HepG2 (cell line): ENCODE results near the gene SUPT6H. TPM values are rescaled to one million over a fixed set of nuclear protein-coding genes. Genes with fewer than 3 reads are reported as not detected.
A peak's percentile ranks its signal among the peaks of the same experiment; 100 is the strongest.

Experiments used
- ATAC-seq: fragments of 200-7000 bp; cut with Tn5 transposase; 3 replicates; pipeline ENCODE4 v1.9.1; 2020; ENCODE audit warnings: mild to moderate bottlenecking, moderate library complexity
- Bru-seq: library from RNA; stranded (reverse); fragments of 400-500 nt; gene quantifications from one replicate; lab custom pipeline; 2021; lab: Mats Ljungman, UMichigan
- BruChase-seq, 2 experiments: library from RNA; stranded (reverse); fragments of 400-500 nt; gene quantifications; one replicate each; lab custom pipeline; 2021; lab: Mats Ljungman, UMichigan
- BruUV-seq: library from RNA; stranded (reverse); fragments of 400-500 nt; replicated peaks from 2 replicates; lab custom pipeline; 2021; lab: Mats Ljungman, UMichigan
- CTCF ChIA-PET: fragments of 300-600 bp; formaldehyde crosslinking; extraction: SDS; loops from one replicate; lab custom pipeline; 2021; ENCODE audit warnings: low total read pairs, inconsistent platforms, low intra/inter-chr PET ratio; lab: Yijun Ruan, JAX
- POLR2A ChIA-PET: fragments of 350-600 bp; sonication (Branson Sonifier 250); formaldehyde crosslinking; loops from one replicate; lab custom pipeline; 2020; ENCODE audit warnings: antibody characterized with exemption, inconsistent platforms; lab: Yijun Ruan, JAX
- DNase-seq: peaks from one replicate; pipeline ENCODE4 v3.0.0-alpha.2; 2015; ENCODE audit warnings: low spot score
- FAIRE-seq: peaks from 3 replicates; lab custom pipeline; 2011; peaks lifted over from hg19 to GRCh38; lab: Jason Lieb, UNC
- H2AFZ ChIP-seq: one replicate; pipeline ENCODE4 v1.6.1; 2011; ENCODE audit warnings: low read length, inconsistent platforms
- H3K27ac ChIP-seq: fragments of 300-600 bp; 3 replicates; pipeline ENCODE4 v1.8.0; 2011; ENCODE audit warnings: mixed run types, mild to moderate bottlenecking, mixed read lengths, low read length, inconsistent platforms; ENCODE audit not compliant: insufficient read depth; ENCODE audit errors: extremely low read length
- H3K27me3 ChIP-seq, 2 experiments: fragments of 200-600 bp in 1 of 2; 2 replicates in 1 of 2; 3 replicates in 1 of 2; pipeline versions ENCODE4 v1.6.0 to v1.8.0; 2011; ENCODE audit warnings: low read length in 2 of 2, mild to moderate bottlenecking in 2 of 2, moderate library complexity in 2 of 2, inconsistent platforms in 1 of 2; ENCODE audit not compliant: insufficient read depth in 2 of 2, control insufficient read depth in 1 of 2
- H3K36me3 ChIP-seq, 2 experiments: fragments of 200-600 bp in 1 of 2; replicated peaks in 1 of 2; 2 replicates in 1 of 2; 3 replicates in 1 of 2; pipeline versions ENCODE4 v1.5.1 to v1.8.0; 2011; ENCODE audit warnings: low read length in 2 of 2, inconsistent platforms in 1 of 2; ENCODE audit not compliant: insufficient read depth in 2 of 2, control insufficient read depth in 1 of 2
- H3K4me1 ChIP-seq: 2 replicates; pipeline ENCODE4 v1.5.1; 2012; ENCODE audit warnings: low read length, inconsistent platforms; ENCODE audit not compliant: insufficient read depth
- H3K4me2 ChIP-seq: 2 replicates; pipeline ENCODE4 v1.6.0; 2011; ENCODE audit warnings: low read depth, low read length, inconsistent platforms
- H3K4me3 ChIP-seq, 3 experiments: fragments of 200-600 bp in 1 of 3; sonication (generic), shearing (Covaris generic) in 1 of 3; replicated peaks in 1 of 3; 2 replicates each; pipeline ENCODE4 v1.5.1; 2011 to 2016; ENCODE audit warnings: low read length in 3 of 3, inconsistent platforms in 2 of 3, low read depth in 2 of 3, mild to moderate bottlenecking in 2 of 3, control low read depth in 1 of 3, mixed read lengths in 1 of 3; ENCODE audit not compliant: insufficient read depth in 1 of 3
- H3K79me2 ChIP-seq: one replicate; pipeline ENCODE4 v1.6.1; 2011; ENCODE audit warnings: low read length, inconsistent platforms; ENCODE audit not compliant: insufficient read depth
- H3K9ac ChIP-seq: 2 replicates; pipeline ENCODE4 v1.6.0; 2011; ENCODE audit warnings: mild to moderate bottlenecking, low read depth, low read length, inconsistent platforms; ENCODE audit not compliant: insufficient read depth
- H3K9me3 ChIP-seq: 2 replicates; pipeline ENCODE4 v1.5.1; 2012; ENCODE audit warnings: mild to moderate bottlenecking, low read length
- H4K20me1 ChIP-seq: 2 replicates; pipeline ENCODE4 v1.6.0; 2011; ENCODE audit warnings: inconsistent platforms, mild to moderate bottlenecking, low read length, moderate library complexity; ENCODE audit not compliant: insufficient read depth
- CCDC6 ChIP-seq: sonication (generic); formaldehyde crosslinking; IDR thresholded peaks from 2 replicates; pipeline ENCODE4 v1.8.1; 2022; ENCODE audit warnings: mild to moderate bottlenecking, missing genetic modification reagents, moderate library complexity
- FOXA1 ChIP-seq, 2 experiments: fragments of 450-650 bp in 1 of 2; sonication (generic) in 1 of 2; formaldehyde crosslinking in 1 of 2; IDR thresholded peaks; 2 replicates each; pipeline versions ENCODE4 v1.4.0 to v1.6.1; 2016 to 2020; ENCODE audit warnings: missing genetic modification reagents in 1 of 2
- NFE2L2 ChIP-seq: fragments of 150-350 bp; IDR thresholded peaks from 2 replicates; pipeline ENCODE4 v1.6.1; 2014; ENCODE audit warnings: low read length
- NR2C2 ChIP-seq: sonication (generic); formaldehyde crosslinking; IDR thresholded peaks from 2 replicates; pipeline ENCODE4 v1.4.0; 2020; ENCODE audit warnings: missing genetic modification reagents, mild to moderate bottlenecking, moderate library complexity, borderline replicate concordance
- PRMT3 ChIP-seq: sonication (generic); formaldehyde crosslinking; IDR thresholded peaks from 2 replicates; pipeline ENCODE4 v1.8.1; 2022; ENCODE audit warnings: low read depth, mild to moderate bottlenecking, moderate library complexity, missing genetic modification reagents, borderline replicate concordance
- U2AF2 ChIP-seq: fragments of 200-400 bp; formaldehyde crosslinking; IDR thresholded peaks from 2 replicates; pipeline ENCODE4 v1.6.1; 2017; ENCODE audit warnings: low read depth, mild to moderate bottlenecking, low read length
- ZBTB21 ChIP-seq: sonication (generic); formaldehyde crosslinking; IDR thresholded peaks from 2 replicates; pipeline ENCODE4 v1.4.0; 2020; ENCODE audit warnings: missing genetic modification reagents
- ZNF644 ChIP-seq: IDR thresholded peaks from 2 replicates; pipeline ENCODE4 v1.6.1; 2016; ENCODE audit warnings: low read depth
- ZNF839 ChIP-seq: sonication (generic); formaldehyde crosslinking; IDR thresholded peaks from 2 replicates; pipeline ENCODE4 v1.4.0; 2020; ENCODE audit warnings: missing genetic modification reagents, mild to moderate bottlenecking, borderline replicate concordance
- WGBS: methylation state at CpG from one replicate; pipeline ENCODE4 v1.1.6; 2017; ENCODE audit warnings: low lambda C conversion rate; 5-methylcytosine and 5-hydroxymethylcytosine counted together
- in situ Hi-C: cut with HindIII; loops from 2 replicates; pipeline ENCODE4 v1.10.0; 2017; ENCODE audit warnings: low pct_unique_long_range_greater_than_20kb; ENCODE audit not compliant: extremely low pct_ligation_motif_present
- intact Hi-C: fragments of 100-400 bp; cut with micrococcal nuclease; formaldehyde crosslinking; loops from one replicate; pipeline ENCODE4 v1.10.0; 2022; ENCODE audit not compliant: unreplicated experiment
- long read RNA-seq, 2 experiments: library from RNA in 1 of 2; library from polyadenylated mRNA in 1 of 2; stranded (forward) in 1 of 2; unstranded in 1 of 2; transcript quantifications; one replicate each; pipeline ENCODE4 v2.0.0, GENCODE V29; 2019 to 2022
- polyA minus RNA-seq, 3 experiments: library from RNA; depleted of rRNA, polyadenylated mRNA; stranded (reverse); fragments of >200 nt; gene quantifications; 2 replicates each; pipeline ENCODE4 v1.2.3, GENCODE V29; 2011; ENCODE audit warnings: low replicate concordance in 1 of 3
- polyA plus RNA-seq, 8 experiments: library from polyadenylated mRNA; depleted of rRNA in 3 of 8; stranded (reverse) in 7 of 8; unstranded in 1 of 8; fragments of >200 nt; fragmentation: Illumina TruSeq in 4 of 8; extraction: Trizol in 4 of 8; gene quantifications; 2 replicates each; pipeline versions ENCODE4 v1.2.1 to v1.2.3, GENCODE V29; 2011 to 2016; ENCODE audit warnings: low read depth in 4 of 8, missing spikeins in 1 of 8, mixed read lengths in 1 of 8; ENCODE audit not compliant: insufficient read depth in 1 of 8
- total RNA-seq, 5 experiments: library from RNA; depleted of rRNA; stranded (reverse); fragments of >200 nt; fragmentation: Illumina TruSeq; extraction: Trizol; gene quantifications; 2 replicates each; pipeline ENCODE4 v1.2.3, GENCODE V29; 2016; ENCODE audit warnings: low read depth in 1 of 5
- TF ChIP-seq, protein P1 (sequence below): sonication (generic); formaldehyde crosslinking; conservative IDR thresholded peaks from 2 replicates; pipeline ENCODE4 v1.4.0; 2020; ENCODE audit warnings: missing genetic modification reagents
- TF ChIP-seq, protein P2 (sequence below): sonication (generic); formaldehyde crosslinking; IDR thresholded peaks from 2 replicates; pipeline ENCODE4 v1.5.0; 2020; ENCODE audit warnings: missing genetic modification reagents, mild to moderate bottlenecking, borderline replicate concordance
- TF ChIP-seq, protein P3 (sequence below): sonication (generic); formaldehyde crosslinking; IDR thresholded peaks from 2 replicates; pipeline ENCODE4 v1.5.0; 2020; ENCODE audit warnings: mild to moderate bottlenecking, low read depth, missing genetic modification reagents, borderline replicate concordance

Gene SUPT6H
- 39.9 TPM in 2 replicates for total RNA-seq (2016; rRNA removed; fragmentation: Illumina TruSeq; extraction: Trizol)
- 11.6 and 12.4 TPM in 2 replicates for total RNA-seq (2016; cell fraction: cytosol; rRNA removed; fragmentation: Illumina TruSeq; extraction: Trizol; ENCODE audit: low read depth)
- 35.6 and 40.5 TPM in 2 replicates for total RNA-seq (2016; cell fraction: insoluble cytoplasmic fraction; rRNA removed; fragmentation: Illumina TruSeq; extraction: Trizol)
- total RNA-seq (2016; cell fraction: membrane; rRNA removed; fragmentation: Illumina TruSeq; extraction: Trizol): 14.0 and 14.2 TPM in 2 replicates
- 44.5 and 52.4 TPM in 2 replicates for total RNA-seq (2016; cell fraction: nucleus; rRNA removed; fragmentation: Illumina TruSeq; extraction: Trizol)
- 32.7 and 38.0 TPM in 2 replicates for polyA plus RNA-seq (2011; rRNA removed)
- polyA plus RNA-seq (2011; cell fraction: cytosol; rRNA removed): 15.3 and 15.7 TPM in 2 replicates
- polyA plus RNA-seq (2011; cell fraction: nucleus; rRNA removed): 43.4 and 50.4 TPM in 2 replicates
- 37.9 and 44.2 TPM in 2 replicates for polyA plus RNA-seq (2012)
- polyA plus RNA-seq (2016; cell fraction: cytosol; fragmentation: Illumina TruSeq; extraction: Trizol; ENCODE audit: low read depth): 1.8 and 2.1 TPM in 2 replicates
- 25.9 and 35.1 TPM in 2 replicates for polyA plus RNA-seq (2016; cell fraction: insoluble cytoplasmic fraction; fragmentation: Illumina TruSeq; extraction: Trizol; ENCODE audit: low read depth)
- polyA plus RNA-seq (2016; cell fraction: membrane; fragmentation: Illumina TruSeq; extraction: Trizol; ENCODE audit: low read depth): 3.2 and 4.2 TPM in 2 replicates
- polyA plus RNA-seq (2016; cell fraction: nucleus; fragmentation: Illumina TruSeq; extraction: Trizol; ENCODE audit: insufficient read depth, low read depth): 83.1 and 98.8 TPM in 2 replicates
- polyA minus RNA-seq (2011; rRNA and poly(A)+ RNA removed; ENCODE audit: low replicate concordance): 95.5 and 107 TPM in 2 replicates
- 25.8 and 29.5 TPM in 2 replicates for polyA minus RNA-seq (2011; cell fraction: cytosol; rRNA and poly(A)+ RNA removed)
- polyA minus RNA-seq (2011; cell fraction: nucleus; rRNA and poly(A)+ RNA removed): 70.4 and 73.5 TPM in 2 replicates
- Bru-seq, nascent RNA: percentile 89 among the genes with signal in this experiment
- BruChase-seq, experiment 1, labeled RNA remaining after a 6-hour chase: percentile 96 among the genes with signal in this experiment
- BruChase-seq, experiment 2, labeled RNA remaining after a 2-hour chase: percentile 93 among the genes with signal in this experiment
- long read RNA-seq, experiment 1, full-length matches to known transcripts: 2 of 20 reads
- long read RNA-seq, experiment 1, partial matches to known transcripts: 15 of 20 reads
- long read RNA-seq, experiment 1, other reads (novel, unspliced or antisense): 3 of 20 reads
- long read RNA-seq, experiment 2, partial matches to known transcripts: 140 of 174 reads
- long read RNA-seq, experiment 2, other reads (novel, unspliced or antisense): 33 of 174 reads

DNA sequence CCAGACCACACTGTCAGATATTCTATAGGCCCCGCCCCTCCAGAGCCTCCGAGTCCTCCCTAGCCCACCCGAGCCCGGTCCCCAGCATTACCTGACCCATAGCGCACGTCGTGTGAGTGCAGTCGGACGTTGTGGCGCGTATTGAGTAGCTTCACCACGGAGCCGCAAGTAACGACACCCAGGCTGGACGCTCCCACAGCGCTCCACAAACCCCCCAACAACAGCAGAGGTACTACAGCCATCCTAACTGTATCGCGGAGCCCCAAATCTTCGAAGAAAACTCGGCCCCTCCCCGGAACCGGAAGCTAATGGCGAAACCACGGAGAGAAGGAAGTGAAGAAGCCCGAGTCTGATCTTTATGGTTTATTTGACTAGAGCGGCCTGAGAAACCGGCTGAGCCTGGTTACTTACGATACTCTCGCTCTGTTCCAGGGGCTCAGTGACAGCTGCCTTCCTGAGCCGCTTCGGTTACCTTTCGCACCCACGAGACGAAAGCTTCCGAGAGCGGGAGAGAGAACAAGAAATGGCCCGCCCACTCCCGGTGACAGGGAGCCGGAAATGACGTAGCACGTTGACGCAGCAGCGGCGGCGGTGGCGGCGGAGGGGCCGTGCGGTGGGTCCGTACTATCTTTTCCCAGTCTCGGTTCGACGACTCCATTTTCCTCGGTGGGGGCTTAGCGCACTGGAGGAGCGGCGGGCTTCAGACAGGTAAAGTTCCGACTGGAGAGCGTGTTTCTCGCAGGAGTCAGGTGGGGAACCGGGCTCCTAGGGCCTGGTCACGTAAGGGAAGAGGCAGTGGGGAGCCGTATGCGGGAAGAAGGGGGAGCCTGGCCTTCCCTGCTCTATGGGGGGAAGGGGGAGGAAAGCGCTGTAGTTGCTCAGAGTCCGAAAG, at the start of gene SUPT6H, which contains the start of gene SDF2:
SUPT6H (plus strand) TSS at position 571 of the 892 bp plus-strand sequence. CDS start 11,197 bp downstream, outside the sequence.
SDF2 (minus strand) TSS at position 272 of the 892 bp plus-strand sequence; CDS start at position 242, 30 bp downstream.
- BruUV-seq: TSS peak; percentile 78
- Histone ChIP-seq H3K27ac (peak within 1 kb of the TSS; percentile 91), H4K20me1 (no peaks in the 10 kb centered on the region; the same call in none of the 2 replicates), H3K9ac (peak within 1 kb of the TSS; percentile 94), H3K27me3 (no peaks in the 10 kb centered on the region; a peak in 2 of 5 replicates), H3K4me3 (peak within 1 kb of the TSS; percentile 73 to 91 (median 88)), H3K4me2 (peak within 1 kb of the TSS; percentile 94), H3K9me3 (no peaks in the 10 kb centered on the region), H2AFZ (peak within 1 kb of the TSS; percentile 97), H3K4me1 (peaks cover 52% of the 10 kb centered on the region), H3K36me3 (peaks cover 1 to 13% of the 10 kb centered on the region in 2 experiments; a peak in 4 of 5 replicates), H3K79me2 (peaks cover 75% of the 10 kb centered on the region)
- FAIRE-seq: peak; percentile 36
- ATAC-seq: peak; percentile 92
- peak; percentile 81 for DNase-seq
- in situ Hi-C loops: no loop called here
- CTCF ChIA-PET: interaction anchor here (1.4 kb wide), 1 partner anchor 15 kb away, joined by 3 read pairs; no protein-coding TSS in a partner anchor
- POLR2A ChIA-PET: interaction anchor here (0.8 to 5.2 kb wide), 19 partner anchors 11 to 290 kb away, joined by 3 to 69 read pairs (median 6); partner anchors contain the start of genes BLTP2, NEK8, PROCA1 and RPL23A
- WGBS: under 1% methylated on average over 30 of the region's 66 CpGs
- intact Hi-C loops: loop anchor here (5.0 kb wide), 1 partner anchor 35 kb away; no protein-coding TSS in a partner anchor
- TF ChIP-seq, protein P1, sequence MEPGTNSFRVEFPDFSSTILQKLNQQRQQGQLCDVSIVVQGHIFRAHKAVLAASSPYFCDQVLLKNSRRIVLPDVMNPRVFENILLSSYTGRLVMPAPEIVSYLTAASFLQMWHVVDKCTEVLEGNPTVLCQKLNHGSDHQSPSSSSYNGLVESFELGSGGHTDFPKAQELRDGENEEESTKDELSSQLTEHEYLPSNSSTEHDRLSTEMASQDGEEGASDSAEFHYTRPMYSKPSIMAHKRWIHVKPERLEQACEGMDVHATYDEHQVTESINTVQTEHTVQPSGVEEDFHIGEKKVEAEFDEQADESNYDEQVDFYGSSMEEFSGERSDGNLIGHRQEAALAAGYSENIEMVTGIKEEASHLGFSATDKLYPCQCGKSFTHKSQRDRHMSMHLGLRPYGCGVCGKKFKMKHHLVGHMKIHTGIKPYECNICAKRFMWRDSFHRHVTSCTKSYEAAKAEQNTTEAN (CRISPR knock-in tag): no peak
- TF ChIP-seq FOXA1 (IDR thresholded peaks at IDR 0.05) (no peak), FOXA1 (CRISPR knock-in tag; IDR thresholded peaks at IDR 0.05) (peak; percentile 40; the same call in 1 of the 2 replicates), ZNF644 (CRISPR knock-in tag) (no peak), CCDC6 (CRISPR knock-in tag) (peak; percentile 79; the same call in 1 of the 2 replicates), PRMT3 (CRISPR knock-in tag) (peak; percentile 60; the same call in 1 of the 2 replicates), U2AF2 (no peak), ZNF839 (CRISPR knock-in tag) (peak; percentile 72; the same call in 1 of the 2 replicates), NFE2L2 (no peak), NR2C2 (peak; percentile 74; the same call in 1 of the 2 replicates), ZBTB21 (no peak; the same call in 1 of the 2 replicates)
- TF ChIP-seq, protein P2, sequence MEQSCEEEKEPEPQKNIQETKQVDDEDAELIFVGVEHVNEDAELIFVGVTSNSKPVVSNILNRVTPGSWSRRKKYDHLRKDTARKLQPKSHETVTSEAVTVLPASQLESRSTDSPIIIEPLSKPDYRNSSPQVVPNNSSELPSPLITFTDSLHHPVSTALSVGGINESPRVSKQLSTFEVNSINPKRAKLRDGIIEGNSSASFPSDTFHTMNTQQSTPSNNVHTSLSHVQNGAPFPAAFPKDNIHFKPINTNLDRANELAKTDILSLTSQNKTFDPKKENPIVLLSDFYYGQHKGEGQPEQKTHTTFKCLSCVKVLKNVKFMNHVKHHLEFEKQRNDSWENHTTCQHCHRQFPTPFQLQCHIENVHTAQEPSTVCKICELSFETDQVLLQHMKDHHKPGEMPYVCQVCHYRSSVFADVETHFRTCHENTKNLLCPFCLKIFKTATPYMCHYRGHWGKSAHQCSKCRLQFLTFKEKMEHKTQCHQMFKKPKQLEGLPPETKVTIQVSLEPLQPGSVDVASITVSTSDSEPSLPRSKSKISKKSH: no peak; the same call in 1 of the 2 replicates
- TF ChIP-seq, protein P3, sequence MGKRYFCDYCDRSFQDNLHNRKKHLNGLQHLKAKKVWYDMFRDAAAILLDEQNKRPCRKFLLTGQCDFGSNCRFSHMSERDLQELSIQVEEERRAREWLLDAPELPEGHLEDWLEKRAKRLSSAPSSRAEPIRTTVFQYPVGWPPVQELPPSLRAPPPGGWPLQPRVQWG (CRISPR knock-in tag): no peak
